Measurements from ENCODE around the gene PRR29. TPM values are rescaled to one million over a fixed set of nuclear protein-coding genes. Genes with fewer than 3 reads are reported as not detected.

The PRR29 gene
- polyA plus RNA-seq (2012; ENCODE audit: insufficient read depth, insufficient read length, low read depth), result 6.8 TPM

- peaks cover 2% of the 10 kb centered on the region; the same call in 1 of the 2 replicates for H3K27me3 ChIP-seq
- H3K4me3 ChIP-seq (ENCODE audit: low read depth, low read length), result peak within 1 kb of the TSS; percentile 75
- DNase-seq, result peak; percentile 89
- H3K9me3 ChIP-seq, result no peaks in the 10 kb centered on the region
- no peaks in the 10 kb centered on the region for H3K4me1 ChIP-seq
- no peak for TF ChIP-seq CTCF (IDR thresholded peaks at IDR 0.05; ENCODE audit: low read depth, low read length)
- H3K36me3 ChIP-seq, result peaks cover 2% of the 10 kb centered on the region; the same call in 1 of the 2 replicates
Observed at GRCh38 chr17:63998050-63998720, at the start of gene PRR29. Gene PRR29, plus strand, starts transcription at chr17:63998351. Its CDS starts 14 bp downstream, at chr17:63998365.

GRCh38 chr17:63948521-63948920, 49.6 kb upstream of the PRR29 start:
- Histone ChIP-seq H3K4me3 (ENCODE audit: low read depth, low read length) (no peak overlapping the region), H3K9me3 (no peaks in the 10 kb centered on the region), H3K27me3 (no peaks in the 10 kb centered on the region), H3K36me3 (no peaks in the 10 kb centered on the region), H3K4me1 (no peaks in the 10 kb centered on the region)
- no peak for DNase-seq
- TF ChIP-seq CTCF (IDR thresholded peaks at IDR 0.05; ENCODE audit: low read depth, low read length), result no peak

- no peaks in the 10 kb centered on the region for H3K9me3 ChIP-seq
- H3K4me3 ChIP-seq (ENCODE audit: low read depth, low read length), result no peak overlapping the region
- no peak for DNase-seq
- no peaks in the 10 kb centered on the region for H3K27me3 ChIP-seq
- no peak for TF ChIP-seq CTCF (IDR thresholded peaks at IDR 0.05; ENCODE audit: low read depth, low read length)
- no peaks in the 10 kb centered on the region for H3K36me3 ChIP-seq
- no peaks in the 10 kb centered on the region for H3K4me1 ChIP-seq
Observed at GRCh38 chr17:63949576-63950250, 48.4 kb upstream of the PRR29 start.

GRCh38 chr17:63950940-63951907, 46.9 kb upstream of the PRR29 start:
- peak; percentile 42 for TF ChIP-seq CTCF (IDR thresholded peaks at IDR 0.05; ENCODE audit: low read depth, low read length)
- Histone ChIP-seq H3K4me3 (ENCODE audit: low read depth, low read length) (no peak overlapping the region), H3K27me3 (no peaks in the 10 kb centered on the region), H3K9me3 (no peaks in the 10 kb centered on the region), H3K36me3 (no peaks in the 10 kb centered on the region), H3K4me1 (no peaks in the 10 kb centered on the region)
- no peak for DNase-seq

- H3K4me1 ChIP-seq, result no peaks in the 10 kb centered on the region
- TF ChIP-seq CTCF (IDR thresholded peaks at IDR 0.05; ENCODE audit: low read depth, low read length), result no peak
- no peaks in the 10 kb centered on the region for H3K9me3 ChIP-seq
- H3K36me3 ChIP-seq, result no peaks in the 10 kb centered on the region
- no peak overlapping the region for H3K4me3 ChIP-seq (ENCODE audit: low read depth, low read length)
- DNase-seq, result no peak
- no peaks in the 10 kb centered on the region for H3K27me3 ChIP-seq
Observed at GRCh38 chr17:63954402-63955063, 43.6 kb upstream of the PRR29 start.
